GM12864 (cell line): ENCODE measurements around the gene CENPN.

Experiments
- DNase-seq: peaks from one replicate; pipeline ENCODE4 v3.0.0-alpha.2; 2011; ENCODE audit warnings: low read depth
- H3K4me3 ChIP-seq: 2 replicates; pipeline ENCODE4 v1.5.1; 2011; ENCODE audit warnings: mild to moderate bottlenecking, low read depth, low read length, control low read depth
- CTCF ChIP-seq: IDR thresholded peaks from 2 replicates; pipeline ENCODE4 v1.5.1; 2011; ENCODE audit warnings: low read depth, mild to moderate bottlenecking, moderate library complexity, low read length, control low read depth, inconsistent platforms; ENCODE audit errors: missing control alignments

CENPN gene

GRCh38 chr16:80997139-80997798 lies 9.7 kb upstream of the CENPN start:
- no peak for TF ChIP-seq CTCF
- no peak for DNase-seq
- peak overlapping the region; percentile 47 for H3K4me3 ChIP-seq

- TF ChIP-seq CTCF, result no peak
- no peak overlapping the region; the same call in 1 of the 2 replicates for H3K4me3 ChIP-seq
- DNase-seq, result no peak
These were observed 8.9 kb upstream of the CENPN start for GRCh38 chr16:80997964-80998620.

DNA sequence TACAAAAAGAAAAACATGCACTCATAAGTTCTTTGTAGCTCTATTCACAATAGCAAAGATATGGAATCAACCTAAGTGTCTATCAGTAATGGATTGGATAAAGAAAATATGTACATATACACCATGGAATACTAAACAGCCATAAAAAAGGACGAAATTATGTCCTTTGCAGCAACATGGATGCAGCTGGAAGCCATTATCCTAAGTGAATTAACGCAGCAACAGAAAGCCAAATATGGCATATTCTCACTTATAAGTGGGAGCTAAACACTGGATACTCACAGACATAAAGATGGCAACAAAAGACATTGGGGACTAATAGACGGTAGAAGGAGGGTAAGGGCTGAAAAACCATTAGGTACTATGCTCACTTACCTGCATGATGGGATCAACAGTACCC lies 6.1 kb upstream of the CENPN start:
- TF ChIP-seq CTCF, result no peak
- no peak for DNase-seq
- H3K4me3 ChIP-seq, result no peak overlapping the region

DNA sequence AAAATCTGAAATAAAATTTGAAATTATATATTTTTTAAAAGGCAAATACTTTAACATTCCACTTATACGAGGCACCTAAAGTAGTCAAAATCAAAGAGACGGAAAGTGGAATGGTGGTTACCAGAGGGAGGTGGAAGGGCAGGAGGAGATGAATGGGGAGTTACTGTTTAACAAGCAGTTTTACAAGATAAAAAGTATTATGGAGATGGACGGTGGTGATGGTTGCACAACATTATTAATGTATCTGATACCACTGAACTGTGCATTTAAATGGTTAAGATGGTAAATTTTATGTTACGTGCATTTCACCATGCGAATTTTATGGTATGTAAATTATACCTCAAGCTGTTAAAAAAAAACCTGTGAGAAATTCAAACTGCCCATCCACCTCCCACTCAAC lies 5.7 kb upstream of the CENPN start:
- DNase-seq, result no peak
- no peak for TF ChIP-seq CTCF
- no peak overlapping the region for H3K4me3 ChIP-seq

DNA sequence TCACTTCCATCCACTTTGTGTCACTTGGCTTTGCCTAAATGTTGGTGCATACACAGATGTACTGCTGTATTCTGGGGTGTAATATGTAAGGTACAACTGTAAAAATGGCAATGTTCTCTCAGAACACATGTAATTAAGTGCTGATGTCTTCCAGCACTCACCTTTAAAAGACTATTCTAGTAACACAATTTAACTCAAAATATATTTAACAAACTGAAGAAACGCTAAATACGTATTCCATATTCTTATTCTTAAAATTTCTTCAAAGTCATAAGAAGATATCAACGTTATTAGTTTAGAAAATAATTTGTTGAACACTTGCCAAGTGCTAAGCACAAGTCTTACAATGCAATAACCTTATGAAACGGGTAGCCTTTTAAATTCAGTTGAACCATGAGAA lies 4.0 kb upstream of the CENPN start:
- no peak overlapping the region for H3K4me3 ChIP-seq
- no peak for DNase-seq
- no peak for TF ChIP-seq CTCF

DNA sequence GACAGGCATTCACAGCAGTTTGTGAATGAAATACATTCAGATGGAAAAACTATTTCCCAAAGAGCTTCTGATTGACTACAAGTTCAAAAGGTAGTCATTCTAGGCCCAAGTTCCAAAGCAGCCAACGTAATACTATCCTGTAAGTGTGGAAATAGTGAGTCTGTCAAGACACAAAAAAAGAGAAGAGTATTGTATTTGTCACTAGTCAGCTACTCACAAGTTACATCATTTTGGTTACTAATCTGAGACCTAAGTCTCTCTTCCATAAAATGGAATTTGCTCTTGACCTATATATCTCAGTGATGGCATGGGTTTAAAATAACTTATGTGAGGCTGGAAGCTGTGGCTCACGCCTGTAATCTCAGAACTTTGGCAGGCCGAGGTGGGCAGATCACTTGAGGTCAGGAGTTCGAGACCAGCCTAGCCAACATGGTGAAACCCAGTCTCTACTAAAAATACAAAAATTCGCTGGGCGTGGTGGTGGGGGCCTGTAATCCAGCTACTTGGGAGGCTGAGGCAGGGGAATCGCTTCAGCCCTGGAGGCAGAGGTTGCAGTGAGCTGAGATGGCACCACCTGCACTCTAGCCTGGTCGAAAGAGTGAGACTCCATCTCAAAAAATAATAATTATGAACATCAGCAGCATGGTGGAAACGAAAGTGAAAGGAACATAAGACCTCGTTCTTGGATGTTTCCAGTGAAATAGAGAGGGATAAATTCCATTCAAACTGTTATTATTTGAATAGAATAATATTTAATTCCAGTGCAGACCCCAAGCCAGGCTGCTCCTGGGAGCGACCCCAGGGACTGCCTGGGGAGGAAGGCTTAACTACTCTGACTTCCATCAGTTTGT lies 3.2 kb upstream of the CENPN start:
- DNase-seq, result no peak
- H3K4me3 ChIP-seq, result peak overlapping the region; percentile 88; the same call in 1 of the 2 replicates
- no peak for TF ChIP-seq CTCF
